GM21381 (cell line): ENCODE measurements around the gene CXCR2.
"Not testable (repeated sequence)": the region's sequence is repeated elsewhere in the genome, so short reads cannot be mapped to it uniquely, and the experiment has no call there.

ENCODE experiments used
- ATAC-seq: cut with Tn5 transposase; IDR thresholded peaks from one replicate; pipeline ENCODE4 v1.9.1; 2021; ENCODE audit warnings: mild to moderate bottlenecking, moderate library complexity; ENCODE audit not compliant: unreplicated experiment

The CXCR2 gene

DNA sequence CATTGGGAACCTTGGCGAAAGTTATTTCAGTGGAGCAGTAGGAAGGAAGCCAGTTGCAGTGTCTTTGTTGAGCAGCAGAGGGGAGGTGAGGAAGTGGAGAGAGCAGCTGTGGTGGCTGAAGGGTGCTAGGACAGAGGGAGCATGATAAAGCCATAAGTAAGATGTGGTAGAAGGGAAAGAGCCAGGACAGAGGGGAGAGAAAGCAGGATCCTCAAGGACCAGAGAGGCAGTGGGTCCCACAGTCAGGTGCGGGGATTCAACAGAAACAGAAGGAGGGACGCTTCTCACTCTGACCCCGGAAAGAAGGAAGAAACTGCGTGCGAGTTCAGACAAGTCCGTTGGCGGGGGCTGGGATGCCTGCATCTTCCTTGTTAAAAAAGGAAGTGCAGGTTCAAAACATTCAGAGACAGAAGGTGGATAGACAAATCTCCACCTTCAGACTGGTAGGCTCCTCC, at the start of gene CXCR2:
TSS of gene CXCR2 (plus strand) at position 403 of the 455 bp plus-strand sequence. CDS start 8,774 bp downstream, outside the sequence.
- ATAC-seq, result no peak

DNA sequence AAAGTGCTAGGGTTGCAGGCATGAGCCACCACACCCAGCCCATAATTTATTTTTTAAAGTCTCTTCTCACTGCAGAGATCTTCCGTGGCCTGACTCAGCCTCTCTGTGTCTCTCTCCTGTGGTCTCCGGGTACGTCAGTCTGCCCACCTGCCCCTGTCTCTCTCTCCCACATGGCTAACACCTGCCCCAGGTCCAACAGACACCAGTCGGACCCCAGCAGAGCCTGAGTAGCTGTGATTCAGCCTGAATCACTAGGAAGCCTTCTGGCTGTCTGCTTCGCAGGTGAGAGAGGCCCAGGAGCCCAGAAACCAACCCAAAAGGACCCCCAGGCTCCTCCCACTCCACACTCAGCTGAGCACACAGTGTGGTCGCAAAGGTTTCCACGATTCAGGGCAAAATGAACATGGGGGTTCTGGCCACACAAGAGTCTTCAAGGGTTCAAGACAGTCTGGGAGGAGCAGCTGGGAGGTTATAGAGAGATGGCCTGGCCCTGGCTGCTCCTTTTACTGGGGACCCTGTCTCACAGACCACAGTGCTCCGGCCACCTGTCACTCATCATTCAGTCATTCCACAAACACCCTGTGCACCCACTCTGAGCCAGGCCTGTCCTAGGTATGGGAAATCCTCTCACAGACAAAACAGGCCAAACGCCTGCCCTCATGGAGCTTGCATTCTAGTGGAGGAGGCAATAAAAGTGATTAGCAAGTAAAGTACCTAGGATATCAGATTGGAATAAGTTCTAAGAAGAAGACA, 48.2 kb upstream of the CXCR2 start:
- ATAC-seq, result no peak

DNA sequence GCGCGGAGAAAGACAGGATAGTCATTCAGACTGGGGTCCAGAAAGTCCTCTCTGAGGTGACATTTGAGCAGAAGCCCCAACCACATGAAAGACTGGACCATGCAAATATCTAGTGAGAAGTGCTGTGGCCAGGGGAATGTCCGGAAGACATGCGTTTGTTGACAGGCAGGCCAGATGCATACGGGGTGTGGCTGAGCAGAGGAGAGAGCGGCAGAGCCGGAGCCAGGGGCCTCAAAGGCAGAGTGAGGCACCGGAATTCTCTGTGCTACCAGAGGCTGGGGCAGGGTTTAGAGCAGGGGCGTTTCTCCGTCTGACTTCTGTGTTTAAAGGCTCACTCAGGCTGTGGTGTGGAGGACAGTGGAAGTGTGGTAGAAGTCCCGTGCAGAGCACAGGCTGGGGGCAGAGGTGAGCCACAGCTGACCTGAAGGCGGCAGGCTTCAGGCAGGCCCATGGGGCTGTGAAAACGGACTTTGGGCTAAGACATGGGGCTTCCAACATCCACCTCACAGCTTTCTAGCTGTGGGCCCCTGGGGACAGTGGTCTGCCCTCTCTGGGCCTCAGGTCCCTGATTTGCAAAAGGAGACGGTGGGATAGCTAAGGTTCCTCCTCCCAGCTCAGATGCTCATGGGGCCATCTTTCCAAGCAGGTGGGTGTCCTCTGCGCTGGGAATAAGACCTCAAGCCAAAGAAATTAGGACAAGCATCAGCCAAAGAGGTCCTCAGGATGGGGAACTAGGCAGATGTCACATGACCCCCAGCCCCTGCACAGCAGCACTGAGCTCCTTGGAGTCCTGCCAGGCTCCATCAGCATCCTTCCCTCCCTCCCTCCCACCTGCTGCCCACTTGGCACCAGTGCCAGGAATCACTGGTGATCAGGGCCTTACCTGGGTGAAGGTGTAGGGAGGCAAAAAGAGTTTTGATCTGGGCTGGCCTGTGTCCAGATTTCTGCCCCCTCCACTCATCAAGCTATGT, 45.6 kb upstream of the CXCR2 start:
- no peak for ATAC-seq

DNA sequence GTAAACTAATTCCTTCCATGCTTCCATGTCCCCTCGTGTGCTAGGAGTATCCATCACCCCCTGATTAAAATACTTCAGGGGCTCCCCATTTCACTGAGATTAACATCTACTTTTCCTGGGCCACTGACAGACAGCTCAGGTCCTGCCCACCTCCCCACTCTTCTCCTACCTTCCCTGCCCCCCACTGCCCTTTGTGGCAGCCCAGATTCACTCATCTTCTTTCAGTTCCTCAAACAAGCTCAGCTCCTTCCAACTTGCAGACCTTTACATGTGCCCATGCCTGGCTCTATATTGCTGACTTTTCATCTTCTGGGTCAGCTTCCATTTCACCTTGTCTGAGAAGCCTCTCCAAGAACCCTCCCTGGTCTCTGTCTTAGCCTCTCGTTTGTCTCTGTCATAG, 44.8 kb upstream of the CXCR2 start:
- peak; percentile 95 for ATAC-seq

DNA sequence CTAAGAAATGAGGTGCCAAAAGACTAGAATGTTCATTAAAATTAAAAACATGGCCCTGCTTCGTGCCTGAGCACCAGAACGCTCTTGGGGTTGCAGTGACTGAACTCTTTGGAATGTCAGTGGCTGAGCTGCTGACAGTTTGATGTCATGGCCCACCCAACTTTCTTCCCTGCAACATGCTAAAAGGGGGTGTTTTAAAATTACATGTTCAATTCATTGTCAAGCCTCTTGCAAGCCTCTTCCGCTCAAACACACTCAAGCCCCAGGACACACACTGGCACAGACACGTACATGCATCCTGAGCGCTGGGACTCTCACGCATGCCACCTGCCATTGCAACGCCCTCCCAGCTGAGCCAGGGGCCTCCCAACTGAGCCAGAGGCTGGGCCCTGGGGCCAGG, 44.1 kb upstream of the CXCR2 start:
- no peak for ATAC-seq

DNA sequence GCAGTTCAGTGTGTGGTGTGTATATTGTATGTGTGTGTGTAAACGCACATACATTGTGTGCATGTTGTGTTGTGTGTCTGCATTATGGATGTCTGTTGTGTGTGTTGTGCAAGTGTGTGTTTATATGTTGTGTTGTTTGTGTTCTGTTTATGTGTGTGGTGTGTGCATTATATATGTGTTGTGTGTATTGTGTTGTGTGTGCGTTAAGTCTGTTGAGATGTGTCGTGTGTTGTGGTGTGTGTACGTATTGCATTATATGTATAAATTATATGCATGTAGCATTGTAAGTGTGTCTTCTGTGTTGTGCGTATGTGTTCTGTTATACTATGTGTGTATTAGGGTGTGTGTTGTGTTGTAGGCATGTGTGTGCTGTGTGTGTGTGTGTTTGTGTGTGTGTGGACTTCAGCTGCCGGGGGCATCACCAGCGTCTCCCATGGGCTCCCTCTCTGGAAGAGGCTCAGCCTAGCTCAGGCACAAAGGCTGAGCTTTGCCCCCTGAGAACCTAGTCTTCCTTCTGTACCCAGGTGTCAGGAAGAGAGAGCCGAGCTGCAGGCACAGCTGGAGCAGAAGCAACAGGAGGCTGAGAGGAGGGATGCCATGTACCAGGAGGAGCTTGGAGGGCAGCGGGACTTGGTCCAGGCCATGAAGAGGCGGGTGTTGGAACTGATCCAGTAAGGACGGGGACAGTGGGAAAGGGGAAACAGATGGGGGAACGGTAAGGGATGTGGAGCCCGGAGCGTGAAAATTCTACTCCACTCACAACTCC, 43.1 kb upstream of the CXCR2 start:
- ATAC-seq, result no peak

DNA sequence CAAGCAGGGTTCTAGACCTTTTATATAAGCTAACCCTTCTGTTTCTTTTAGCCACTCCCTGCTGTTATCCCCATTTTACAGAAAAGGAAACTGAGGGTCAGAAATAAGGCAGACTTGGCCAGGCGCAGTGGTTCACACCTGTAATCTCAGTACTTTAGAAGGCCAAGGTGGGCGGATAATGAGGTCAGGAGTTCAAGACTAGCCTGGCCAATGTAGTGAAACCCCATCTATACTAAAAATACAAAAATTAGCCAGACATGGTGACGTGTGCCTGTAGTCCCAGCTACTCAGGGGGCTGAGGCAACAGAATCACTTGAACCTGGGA, 42.5 kb upstream of the CXCR2 start:
- ATAC-seq, result no peak

DNA sequence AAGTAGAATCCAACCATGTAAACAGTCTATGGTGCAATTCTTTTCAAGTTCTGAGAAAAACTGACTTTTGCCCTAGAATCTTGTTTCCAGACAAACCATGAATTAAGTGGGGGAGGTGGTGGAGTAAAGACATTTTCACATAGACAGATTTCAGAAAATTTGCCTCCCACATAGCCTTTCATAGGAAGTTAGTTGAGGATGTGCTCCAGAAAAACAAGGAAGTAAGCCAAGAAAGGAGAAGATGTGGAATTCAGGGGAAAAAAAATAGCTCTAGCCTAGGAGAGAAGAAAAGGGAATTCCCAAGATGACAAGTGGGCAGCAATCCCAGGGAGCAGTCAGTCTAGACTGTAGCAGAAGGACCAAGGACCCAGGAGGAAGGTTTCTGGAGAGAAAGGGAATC, 39.4 kb upstream of the CXCR2 start:
- ATAC-seq, result no peak

DNA sequence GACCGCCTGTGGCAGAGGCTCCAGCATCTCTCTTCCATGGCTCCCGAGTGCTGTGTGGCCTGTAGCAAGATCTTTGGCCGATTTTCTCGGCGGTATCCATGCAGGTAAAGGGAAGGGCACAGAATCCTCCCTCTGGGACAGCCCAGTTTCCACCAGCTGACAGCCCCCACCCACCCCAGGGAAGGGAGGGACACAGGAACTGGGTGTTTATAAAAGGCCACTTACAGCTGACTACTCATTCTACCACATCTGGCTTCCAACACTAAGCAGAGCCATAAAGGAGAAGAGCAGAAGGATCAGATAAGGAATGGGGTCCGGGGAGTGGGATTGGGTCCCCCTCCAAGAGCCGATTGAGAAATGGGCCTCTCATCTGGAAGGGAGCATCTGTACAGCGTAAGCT, 36.6 kb upstream of the CXCR2 start:
- no peak for ATAC-seq

DNA sequence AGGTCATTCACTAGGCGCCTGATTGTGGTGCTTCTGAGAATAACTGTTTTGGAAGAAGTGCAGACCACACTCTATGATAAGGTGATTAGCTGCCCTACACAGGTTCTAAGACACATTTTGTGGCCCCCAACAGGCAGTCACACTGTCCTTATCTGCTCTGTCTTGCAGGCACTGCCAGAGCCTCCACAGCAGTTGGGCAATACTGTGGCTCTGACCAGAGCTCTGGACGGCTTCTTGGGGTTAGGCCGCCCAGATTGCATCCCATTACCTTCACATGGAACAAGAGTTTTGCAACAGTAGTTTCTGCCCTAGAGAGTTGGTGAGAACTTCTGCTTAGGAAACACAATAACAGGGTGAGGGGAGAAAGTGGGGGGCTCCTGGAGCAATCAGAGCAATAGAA, 34.1 kb upstream of the CXCR2 start:
- no peak for ATAC-seq

DNA sequence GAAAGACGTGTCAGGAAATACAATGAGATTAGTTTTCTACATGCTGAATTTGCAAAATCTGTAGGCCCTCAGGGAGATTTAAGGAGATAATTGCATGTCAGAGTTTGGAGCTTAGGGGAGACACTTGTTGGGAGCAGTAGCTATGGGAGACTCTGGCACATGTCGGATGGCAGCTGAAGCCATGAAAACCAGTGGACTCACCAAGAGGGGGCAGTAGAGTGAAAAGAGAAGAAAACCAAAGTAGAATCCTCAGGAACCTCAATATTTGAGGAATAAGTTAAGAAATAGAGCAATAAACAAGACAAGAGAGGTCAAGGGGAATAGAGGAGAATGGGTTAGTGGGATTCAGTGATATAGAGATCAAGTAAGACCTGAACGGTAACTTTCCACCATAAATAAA, 31.9 kb upstream of the CXCR2 start:
- ATAC-seq, result no peak

DNA sequence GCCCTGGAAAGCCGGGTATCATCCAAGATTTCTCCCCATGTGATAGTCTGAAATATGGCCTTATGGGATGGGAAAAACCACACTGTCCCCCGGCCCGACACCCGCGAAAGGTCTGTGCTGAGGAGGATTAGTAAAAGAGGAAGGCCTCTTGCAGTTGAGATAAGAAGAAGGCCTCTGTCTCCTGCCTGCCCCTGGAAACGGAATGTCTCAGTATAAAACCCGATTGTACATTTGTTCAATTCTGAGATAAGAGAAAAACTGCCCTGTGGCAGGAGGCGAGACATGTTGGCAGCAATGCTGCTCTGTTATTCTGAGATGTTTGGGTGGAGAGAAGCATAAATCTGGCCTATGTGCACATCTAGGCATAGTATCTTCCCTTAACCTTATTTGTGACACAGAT, 30.0 kb upstream of the CXCR2 start:
- no peak for ATAC-seq

DNA sequence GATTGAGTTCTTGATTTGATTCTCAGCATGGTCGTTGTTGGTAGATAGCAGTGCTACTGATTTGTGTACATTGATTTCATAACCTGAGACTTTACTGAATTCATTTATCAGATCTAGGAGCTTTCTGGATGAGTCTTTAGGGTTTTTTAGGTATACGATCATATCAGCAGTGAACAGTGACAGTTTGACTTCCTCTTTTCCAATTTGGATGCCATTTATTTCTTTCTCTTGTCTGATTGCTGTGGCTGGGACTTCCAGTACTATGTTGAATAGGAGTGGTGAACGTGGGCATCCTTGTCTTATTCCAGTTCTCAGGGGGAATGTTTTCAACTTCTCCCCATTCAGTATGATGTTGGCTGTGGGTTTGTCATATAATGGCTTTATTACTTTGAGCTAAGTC, 27.9 kb upstream of the CXCR2 start:
- no peak for ATAC-seq

DNA sequence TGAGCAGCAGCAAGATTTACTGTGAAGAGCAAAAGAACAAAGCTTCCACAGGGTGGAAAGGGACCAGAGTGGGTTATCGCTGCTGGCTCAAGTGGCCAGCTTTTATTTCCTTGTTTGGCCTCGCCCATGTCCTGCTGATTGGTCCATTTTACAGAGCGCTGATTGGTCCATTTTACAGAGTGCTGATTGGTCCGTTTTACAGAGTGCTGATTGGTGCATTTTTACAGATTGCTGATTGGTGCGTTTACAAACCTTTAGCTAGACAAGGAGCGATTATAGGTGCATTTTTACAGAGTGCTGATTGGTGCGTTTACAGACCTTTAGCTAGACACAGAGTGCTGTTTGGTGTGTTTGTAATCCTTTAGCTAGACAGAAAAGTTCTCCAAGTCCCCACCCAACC, 17.0 kb upstream of the CXCR2 start:
- not testable (repeated sequence) for ATAC-seq

DNA sequence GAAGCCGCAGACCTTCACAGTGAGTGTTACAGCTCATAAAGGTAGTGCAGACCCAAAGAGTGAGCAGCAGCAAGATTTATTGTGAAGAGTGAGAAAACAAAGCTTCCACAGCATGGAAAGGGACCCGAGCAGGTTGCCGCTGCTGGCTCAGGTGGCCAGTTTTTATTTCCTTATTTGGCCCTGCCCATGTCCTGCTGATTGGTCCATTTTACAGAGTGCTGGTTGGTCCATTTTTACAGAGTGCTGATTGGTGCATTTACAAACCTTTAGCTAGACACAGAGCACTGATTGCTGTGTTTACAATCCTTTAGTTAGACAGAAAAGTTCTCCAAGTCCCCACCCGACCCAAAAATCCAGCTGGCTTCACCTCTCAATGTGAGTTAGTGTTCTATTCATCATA, 4.0 kb upstream of the CXCR2 start:
- ATAC-seq, result not testable (repeated sequence)

DNA sequence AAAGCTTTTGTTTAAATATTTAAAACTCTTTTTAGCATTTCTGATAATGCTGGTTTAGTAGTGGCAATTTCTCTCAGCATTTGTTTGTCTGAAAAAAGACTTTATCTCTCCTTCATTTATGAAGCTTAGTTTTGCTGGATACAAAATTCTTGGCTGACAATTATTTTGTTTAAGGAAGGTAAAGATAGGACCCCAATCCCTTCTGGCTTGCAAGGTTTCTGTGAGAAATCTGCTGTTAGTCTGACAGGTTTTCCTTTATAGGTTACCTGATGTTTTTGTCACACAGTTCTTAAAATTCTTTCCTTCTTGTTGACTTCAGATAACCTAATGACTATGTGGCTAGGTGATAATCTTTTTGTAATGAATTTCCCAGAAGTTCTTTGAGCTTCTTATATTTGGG, 3.5 kb upstream of the CXCR2 start:
- ATAC-seq, result not testable (repeated sequence)

DNA sequence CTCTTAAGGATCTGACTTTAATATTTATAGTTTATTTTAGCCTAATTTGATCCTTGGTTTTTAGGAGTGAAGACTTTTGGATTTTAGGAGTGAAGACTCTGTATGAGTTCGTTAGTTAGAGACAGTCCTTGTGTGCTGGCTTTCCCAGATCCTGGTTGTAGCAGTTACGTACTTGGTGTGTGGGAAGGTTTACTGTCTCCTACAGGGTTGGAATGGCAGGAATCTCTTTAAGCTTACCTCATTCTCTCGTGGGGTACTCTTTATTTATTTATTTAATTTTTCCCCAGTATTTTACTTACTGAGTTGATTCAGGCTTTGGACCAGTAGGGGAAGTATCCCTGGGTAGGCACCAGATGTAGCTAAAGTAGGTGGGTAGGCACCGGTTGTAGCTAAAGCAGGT, 1.8 kb upstream of the CXCR2 start:
- ATAC-seq, result no peak

DNA sequence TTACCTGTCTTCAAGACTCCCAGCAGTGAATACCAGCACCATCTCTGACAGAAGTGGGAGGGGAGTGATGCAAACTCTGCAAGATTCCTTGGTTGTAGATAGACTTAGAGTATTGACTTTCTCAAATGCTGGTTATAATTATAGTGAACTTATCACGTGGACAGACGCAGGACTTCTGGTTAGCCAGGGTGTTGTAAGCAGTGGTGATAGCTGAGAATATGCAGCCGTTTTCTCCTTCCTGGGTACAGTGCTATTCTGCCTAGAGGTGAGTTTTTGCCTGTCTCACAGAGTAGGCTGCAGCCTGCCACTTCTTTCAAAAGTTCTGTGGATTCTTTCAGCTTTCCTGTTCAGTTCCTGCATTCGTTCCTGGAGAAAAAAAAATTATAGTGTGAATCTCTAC, 733 bp upstream of the CXCR2 start:
- no peak for ATAC-seq

DNA sequence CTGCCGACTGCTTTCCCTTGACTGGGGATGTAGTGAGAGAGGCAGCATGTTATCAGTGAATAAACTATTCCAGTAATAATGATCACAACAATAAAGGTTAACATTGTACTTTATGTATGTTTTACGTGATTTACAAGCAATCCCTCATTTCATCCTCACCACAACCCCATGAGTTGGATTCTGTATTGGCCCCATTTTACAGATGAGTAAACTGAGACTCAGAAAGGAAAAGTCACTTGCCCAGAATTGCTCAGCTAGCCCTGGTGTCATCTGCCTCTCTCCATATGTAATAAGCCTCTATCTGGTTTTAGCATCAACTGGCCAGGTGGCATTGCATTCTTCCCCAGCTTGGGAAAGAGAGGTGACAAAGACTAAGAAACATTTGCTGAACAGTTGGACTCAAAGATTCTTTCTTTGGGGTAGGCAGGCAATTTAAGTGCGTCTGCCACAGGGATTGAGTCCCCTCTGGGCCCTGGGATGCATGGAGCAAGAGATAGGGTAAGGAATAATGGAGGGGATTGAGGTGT, 2.2 kb downstream of the CXCR2 start:
- ATAC-seq, result no peak

DNA sequence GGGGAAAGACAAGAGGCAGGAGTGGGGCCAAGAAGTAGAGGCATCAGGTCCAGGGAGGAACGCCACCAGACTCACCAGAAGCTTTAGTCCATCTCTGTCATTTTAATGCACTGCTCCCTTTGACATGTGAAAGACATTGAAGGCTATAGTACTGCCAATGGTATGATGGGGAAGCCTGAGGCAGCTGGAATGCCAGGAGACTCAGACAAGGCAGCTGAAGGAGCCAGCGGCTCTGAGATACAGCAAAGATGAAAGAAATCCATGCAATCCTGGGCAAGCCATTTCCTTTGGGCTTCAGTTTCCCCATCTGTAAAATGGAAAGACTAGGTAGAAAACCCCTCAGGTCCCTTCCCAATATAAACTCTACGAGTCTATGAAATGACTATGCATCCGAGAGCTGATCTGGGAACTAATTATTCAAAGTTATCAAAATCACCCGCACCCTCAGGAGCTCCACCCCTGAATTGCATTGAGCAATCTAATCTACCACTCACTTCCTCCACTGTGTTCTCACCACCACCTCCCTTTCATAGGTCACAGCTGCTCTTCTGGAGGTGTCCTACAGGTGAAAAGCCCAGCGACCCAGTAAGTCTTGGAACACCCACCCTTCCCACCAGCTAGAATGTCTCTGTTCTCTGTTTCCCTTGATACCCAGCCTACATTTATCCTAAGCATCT, 3.1 kb downstream of the CXCR2 start:
- no peak for ATAC-seq
